Activated T-cell treated with anti-CD3 and anti-CD28 coated beads, Interleukin-2, amount 50 U/mL, for 24 hours (primary cell): ENCODE measurements around the gene MCM10.
A peak's percentile ranks its signal among the peaks of the same experiment; 100 is the strongest.

Source experiments
- DNase-seq: peaks from one replicate; pipeline ENCODE4 v3.0.0-alpha.2; 2020
- H3K27ac Mint-ChIP-seq: 2 replicates; pipeline ENCODE4 v1.8.0; 2020; ENCODE audit warnings: mild to moderate bottlenecking, mixed read lengths
- H3K27me3 Mint-ChIP-seq: 2 replicates; pipeline ENCODE4 v1.8.0; 2020; ENCODE audit warnings: mixed read lengths
- H3K36me3 Mint-ChIP-seq: 2 replicates; pipeline ENCODE4 v1.8.0; 2020; ENCODE audit warnings: low read depth, mixed read lengths
- H3K4me1 Mint-ChIP-seq: 2 replicates; pipeline ENCODE4 v1.8.0; 2020; ENCODE audit warnings: low read depth, mixed read lengths
- H3K4me3 Mint-ChIP-seq: 2 replicates; pipeline ENCODE4 v1.8.0; 2020; ENCODE audit warnings: mild to moderate bottlenecking, moderate library complexity, mixed read lengths
- H3K9me3 Mint-ChIP-seq: 2 replicates; pipeline ENCODE4 v1.8.0; 2020; ENCODE audit warnings: mixed read lengths

Gene MCM10

DNA sequence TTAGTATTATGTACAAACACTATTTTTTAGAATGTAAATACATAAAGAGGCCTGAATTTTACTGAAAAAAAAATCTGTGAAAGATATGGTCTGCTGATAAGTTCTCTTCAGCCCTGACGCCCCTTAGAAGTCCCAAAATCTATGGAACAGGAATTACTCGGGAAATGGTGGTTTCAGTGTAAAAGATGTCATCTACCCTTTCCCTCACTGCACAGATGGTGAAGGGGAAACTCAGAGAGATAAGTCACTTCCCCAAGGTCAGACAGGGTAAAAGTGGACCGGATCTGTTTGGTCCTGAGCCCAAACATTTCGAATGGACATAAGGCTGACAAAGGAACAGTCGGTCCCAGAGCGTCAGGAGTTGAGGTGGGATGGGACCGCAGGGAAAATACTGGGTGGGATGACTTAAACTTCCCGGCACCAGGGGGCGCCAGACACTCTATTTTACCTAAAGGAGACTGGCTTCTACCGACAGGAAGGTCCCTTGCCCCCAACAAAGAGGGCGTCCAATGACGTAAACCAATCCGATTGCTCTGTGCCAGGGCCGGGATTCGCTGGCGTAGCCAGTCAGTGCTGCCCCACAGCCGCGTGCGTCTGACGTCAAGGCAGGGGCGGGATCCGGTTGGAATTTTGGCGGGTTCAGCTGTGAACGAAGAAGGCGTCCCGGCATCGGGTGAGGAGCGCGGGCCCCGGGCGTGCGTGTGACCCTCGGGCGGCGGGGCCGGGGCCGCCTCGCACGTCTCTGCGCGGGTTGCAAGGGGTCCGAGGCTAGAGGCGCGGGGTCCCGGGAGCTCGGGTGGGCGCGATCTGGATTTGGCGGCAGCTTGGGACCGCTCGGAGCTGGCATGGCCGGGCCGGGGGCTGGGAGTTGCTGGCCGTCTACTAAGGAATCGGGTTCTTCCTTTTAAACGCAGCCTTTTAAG lies at the start of gene MCM10:
MCM10 (plus strand) TSS at position 625 of the 923 bp plus-strand sequence. CDS start 2,645 bp downstream, outside the sequence.
- Mint-ChIP-seq H3K27ac (peak within 1 kb of the TSS; percentile 69), H3K9me3 (peaks cover 3% of the 10 kb centered on the region), H3K4me1 (peaks cover 49% of the 10 kb centered on the region), H3K4me3 (peak within 1 kb of the TSS; percentile 85), H3K36me3 (peaks cover 43% of the 10 kb centered on the region), H3K27me3 (no peaks in the 10 kb centered on the region)
- DNase-seq = peak; percentile 97

DNA sequence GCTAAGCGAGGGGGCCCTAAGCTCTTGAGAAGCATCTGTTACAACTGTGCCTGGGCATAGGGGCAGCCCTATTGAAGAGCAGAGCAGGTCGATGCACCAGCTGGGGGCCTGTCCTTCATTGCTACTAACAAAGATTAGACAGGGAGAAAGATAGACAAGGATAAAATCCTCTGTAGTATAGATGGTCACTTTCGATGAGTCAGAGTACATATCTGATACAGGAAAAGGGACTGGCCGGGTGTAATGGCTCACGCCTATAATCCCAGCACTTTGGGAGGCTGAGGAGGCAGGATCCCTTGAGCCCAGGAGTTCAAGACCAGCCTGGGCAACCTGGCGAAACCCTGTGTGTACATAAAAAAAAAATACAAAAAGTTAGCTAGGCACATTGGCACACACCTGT lies 47.8 kb upstream of the MCM10 start:
- Mint-ChIP-seq H3K4me1 (peaks cover 50% of the 10 kb centered on the region), H3K27me3 (no peaks in the 10 kb centered on the region), H3K36me3 (peaks cover 81% of the 10 kb centered on the region), H3K27ac (no peak overlapping the region), H3K9me3 (no peaks in the 10 kb centered on the region), H3K4me3 (no peak overlapping the region)
- DNase-seq = no peak

DNA sequence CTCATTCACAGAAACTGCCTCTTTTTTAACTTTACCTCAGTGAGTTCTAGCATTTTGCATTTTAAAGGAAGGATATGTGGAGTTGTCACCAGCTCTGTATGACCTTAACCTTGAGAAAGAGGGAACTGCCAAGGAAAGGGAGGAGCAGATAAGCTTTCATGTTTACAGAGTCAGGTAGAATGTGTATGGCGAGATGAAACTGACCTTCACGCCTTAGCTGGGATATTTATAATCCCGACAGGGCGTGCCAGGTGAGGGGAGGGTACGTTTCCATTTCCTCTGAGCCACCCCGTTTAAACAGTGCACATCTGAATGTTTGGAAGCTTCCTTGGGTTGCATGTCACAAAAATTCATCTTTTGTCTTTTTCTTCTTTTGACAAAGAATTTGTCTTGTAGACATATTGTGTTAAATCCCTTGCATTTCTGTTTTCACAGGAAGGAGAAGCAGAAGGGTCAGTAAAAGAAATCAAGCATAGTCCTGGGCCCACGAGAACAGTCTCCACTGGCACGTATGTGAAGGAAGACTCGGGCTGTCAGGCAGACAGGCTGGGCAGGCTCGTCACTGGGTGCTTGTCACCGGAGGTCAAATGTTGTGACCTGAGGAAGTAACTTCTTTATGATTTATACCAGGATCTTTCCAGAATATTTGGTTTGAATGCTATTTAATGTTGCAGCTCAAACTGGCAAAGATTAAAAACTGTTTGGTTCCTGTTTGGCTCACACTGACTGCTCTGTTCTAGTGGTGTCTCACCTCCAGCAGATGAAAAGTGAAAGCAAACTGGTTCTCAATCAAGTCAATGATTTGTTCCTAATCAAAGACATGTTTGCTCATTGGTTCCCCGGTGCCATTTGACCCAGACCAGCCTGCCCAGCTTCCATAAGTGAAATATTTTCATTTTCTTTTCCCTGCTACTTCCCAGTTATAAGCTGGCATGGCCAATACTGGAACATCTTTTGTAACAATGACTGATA lies 45.2 kb upstream of the MCM10 start:
- Mint-ChIP-seq H3K9me3 (no peaks in the 10 kb centered on the region), H3K4me1 (peaks cover 33% of the 10 kb centered on the region), H3K36me3 (peaks cover 78% of the 10 kb centered on the region), H3K4me3 (peak overlapping the region; percentile 59), H3K27me3 (no peaks in the 10 kb centered on the region), H3K27ac (peak overlapping the region; percentile 78)
- no peak for DNase-seq

DNA sequence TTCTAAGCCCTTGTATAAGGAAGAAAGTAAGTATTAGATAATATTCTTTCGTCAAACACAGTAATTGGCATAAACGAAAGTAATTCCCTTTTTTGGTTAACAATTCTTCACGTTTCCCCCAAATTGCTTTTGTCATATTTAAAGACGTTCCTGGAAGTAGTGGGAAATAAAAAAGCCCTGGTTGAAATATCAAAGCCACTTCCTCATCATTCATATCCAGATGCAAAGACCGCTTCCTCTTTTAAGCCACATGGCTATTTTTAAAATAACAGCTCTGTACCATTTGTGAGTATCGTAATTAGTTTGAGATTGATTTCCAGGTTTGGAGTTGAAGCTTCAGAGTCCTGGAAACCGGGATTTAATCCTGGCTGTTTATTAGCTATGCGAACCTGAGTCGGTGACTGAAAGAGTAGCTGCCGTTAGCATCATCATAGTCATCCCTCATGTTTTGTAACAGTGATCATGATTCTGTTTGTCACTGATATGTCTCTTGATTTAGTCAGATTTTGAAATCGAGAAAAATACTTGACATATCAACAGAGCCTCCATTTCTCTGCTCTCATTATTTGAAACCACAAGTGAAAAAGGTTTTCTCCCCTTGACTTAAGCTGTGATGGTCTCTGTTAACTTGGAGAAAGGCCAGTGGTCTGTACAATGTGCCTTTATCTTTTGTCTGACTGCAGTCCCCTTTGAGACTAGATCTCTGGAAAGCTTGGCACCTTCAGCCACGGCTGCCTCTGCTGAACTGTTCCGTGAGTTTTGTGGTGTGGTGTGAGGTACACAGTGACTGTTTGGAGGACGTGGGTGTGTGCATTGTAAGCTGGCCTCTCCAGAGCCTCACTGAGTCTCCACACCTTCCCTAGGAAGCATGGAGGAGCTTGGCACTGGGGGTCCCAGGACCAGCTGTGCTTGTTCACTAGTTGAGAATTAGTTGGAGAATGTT lies 43.2 kb upstream of the MCM10 start:
- H3K36me3 Mint-ChIP-seq = peaks cover 84% of the 10 kb centered on the region
- no peak for DNase-seq
- H3K27ac Mint-ChIP-seq = peak overlapping the region; percentile 23
- H3K9me3 Mint-ChIP-seq = no peaks in the 10 kb centered on the region
- H3K4me1 Mint-ChIP-seq = peaks cover 26% of the 10 kb centered on the region
- no peak overlapping the region for H3K4me3 Mint-ChIP-seq
- no peaks in the 10 kb centered on the region for H3K27me3 Mint-ChIP-seq

DNA sequence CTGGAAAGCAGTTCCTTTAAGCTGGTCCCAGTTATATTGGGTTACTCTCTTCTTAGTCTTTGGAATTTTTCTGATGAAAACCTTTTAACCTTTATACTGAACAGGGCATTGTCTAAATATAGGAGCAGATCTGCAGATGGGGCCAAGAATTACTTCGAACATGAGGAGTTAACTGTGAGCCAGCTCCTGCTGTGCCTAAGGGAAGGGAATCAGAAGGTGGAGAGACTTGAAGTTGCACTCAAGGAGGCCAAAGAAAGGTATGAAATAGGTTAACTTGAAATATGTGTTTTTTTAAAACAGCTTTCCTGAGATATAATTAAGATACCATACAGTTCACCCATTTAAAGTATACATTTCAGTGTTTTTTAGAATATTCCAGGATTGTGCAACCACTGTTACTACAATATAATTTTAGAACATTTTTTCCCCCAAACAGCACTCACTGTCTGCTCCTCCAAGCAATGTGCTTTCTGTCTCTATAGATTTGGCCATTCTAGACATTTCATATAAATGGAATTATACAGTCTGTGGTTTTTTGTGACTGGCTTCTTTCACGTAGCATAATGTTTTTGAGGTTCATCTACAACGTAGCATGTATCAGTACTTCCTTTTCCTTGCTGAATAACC lies 42.5 kb upstream of the MCM10 start:
- Mint-ChIP-seq H3K36me3 (peaks cover 84% of the 10 kb centered on the region), H3K27me3 (no peaks in the 10 kb centered on the region), H3K9me3 (no peaks in the 10 kb centered on the region), H3K4me1 (peaks cover 26% of the 10 kb centered on the region), H3K27ac (peak overlapping the region; percentile 23), H3K4me3 (no peak overlapping the region)
- DNase-seq = no peak

DNA sequence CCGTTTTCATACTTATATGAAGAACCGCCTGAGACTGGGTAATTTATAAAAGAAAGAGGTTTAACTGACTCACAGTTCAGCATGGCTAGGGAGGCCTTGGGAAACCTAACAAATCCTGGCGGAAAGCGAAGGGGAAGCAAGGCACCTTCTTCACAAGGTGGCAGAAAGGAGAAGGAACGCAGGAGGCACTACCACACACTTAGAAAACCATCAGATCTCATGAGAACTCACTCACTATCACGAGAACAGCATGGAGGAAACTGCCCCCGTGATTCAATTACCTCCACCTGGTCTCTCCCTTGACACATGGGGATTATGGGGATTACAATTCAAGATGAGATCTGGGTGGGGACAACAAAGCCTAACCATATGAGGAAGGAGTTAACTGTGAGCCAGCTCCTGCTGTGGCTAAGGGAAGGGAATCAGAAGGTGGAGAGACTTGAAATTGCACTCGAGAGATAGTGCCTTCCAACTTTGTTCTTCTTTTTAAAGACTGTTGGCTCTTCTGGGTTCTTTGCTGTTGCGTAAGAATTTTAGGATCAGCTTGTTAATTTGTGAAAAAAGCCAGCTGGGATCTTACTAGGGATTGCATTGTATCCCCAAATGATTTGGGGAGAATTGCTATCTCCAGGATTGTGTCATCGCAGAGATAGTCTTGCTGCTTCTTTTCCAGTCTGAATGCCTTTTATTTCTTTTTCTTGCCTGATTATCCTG lies 40.4 kb upstream of the MCM10 start:
- Mint-ChIP-seq H3K27me3 (no peaks in the 10 kb centered on the region), H3K9me3 (no peaks in the 10 kb centered on the region), H3K4me1 (peaks cover 22% of the 10 kb centered on the region), H3K4me3 (no peak overlapping the region), H3K27ac (peak overlapping the region; percentile 41), H3K36me3 (peaks cover 93% of the 10 kb centered on the region)
- no peak for DNase-seq

DNA sequence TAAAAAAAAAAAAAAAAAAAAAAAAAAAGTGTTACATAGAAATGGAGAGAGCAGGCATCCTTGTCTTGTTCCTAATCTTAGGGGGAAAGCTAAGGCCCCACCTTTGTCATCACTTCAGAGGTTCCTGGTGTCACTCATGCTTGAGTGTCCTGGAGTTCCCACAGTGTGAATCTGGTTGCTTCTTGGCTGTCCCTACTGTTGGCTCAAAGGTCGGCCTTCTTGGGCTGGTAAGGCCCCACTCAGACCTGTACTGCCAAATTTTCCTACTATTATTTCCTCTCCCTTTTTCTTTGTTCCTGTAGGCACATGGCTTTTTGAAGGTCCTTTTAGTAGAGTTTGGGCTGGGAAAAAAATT lies 39.9 kb upstream of the MCM10 start:
- H3K9me3 Mint-ChIP-seq = no peaks in the 10 kb centered on the region
- peaks cover 17% of the 10 kb centered on the region for H3K4me1 Mint-ChIP-seq
- no peak for DNase-seq
- H3K36me3 Mint-ChIP-seq = peaks cover 91% of the 10 kb centered on the region
- H3K27ac Mint-ChIP-seq = no peak overlapping the region
- no peak overlapping the region for H3K4me3 Mint-ChIP-seq
- no peaks in the 10 kb centered on the region for H3K27me3 Mint-ChIP-seq

DNA sequence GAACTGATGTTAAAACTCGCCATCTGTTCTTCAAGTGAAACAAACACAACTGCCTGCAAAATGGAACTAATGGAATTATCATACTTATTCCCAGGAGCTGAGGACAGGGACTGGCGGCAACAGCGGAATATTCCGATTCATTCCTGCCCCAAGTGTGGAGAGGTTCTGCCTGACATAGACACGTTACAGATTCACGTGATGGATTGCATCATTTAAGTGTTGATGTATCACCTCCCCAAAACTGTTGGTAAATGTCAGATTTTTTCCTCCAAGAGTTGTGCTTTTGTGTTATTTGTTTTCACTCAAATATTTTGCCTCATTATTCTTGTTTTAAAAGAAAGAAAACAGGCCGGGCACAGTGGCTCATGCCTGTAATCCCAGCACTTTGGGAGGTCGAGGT lies 24.7 kb upstream of the MCM10 start:
- peaks cover 93% of the 10 kb centered on the region for H3K36me3 Mint-ChIP-seq

DNA sequence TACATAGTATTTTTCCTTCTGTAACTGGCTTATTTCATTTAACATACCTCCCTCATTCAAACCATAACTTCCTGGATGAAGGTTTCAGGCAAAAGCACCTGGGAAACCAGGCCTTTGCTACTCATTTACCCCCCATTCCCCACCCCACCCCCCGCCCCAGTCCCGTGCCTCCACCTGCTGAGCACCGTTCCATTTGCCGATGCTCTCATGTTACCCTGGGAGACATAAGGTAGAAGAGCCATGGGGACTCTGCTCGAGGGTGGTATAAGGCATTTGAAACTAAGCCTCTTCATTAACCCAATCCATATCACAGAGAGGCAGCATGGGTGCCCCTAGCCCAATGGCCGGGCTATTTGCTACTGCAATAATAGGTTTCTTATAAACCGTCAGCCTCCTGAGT lies 22.2 kb upstream of the MCM10 start:
- peaks cover under 1% of the 10 kb centered on the region for H3K9me3 Mint-ChIP-seq
- peaks cover 90% of the 10 kb centered on the region for H3K36me3 Mint-ChIP-seq
- DNase-seq = no peak
- H3K27me3 Mint-ChIP-seq = no peaks in the 10 kb centered on the region
- no peak overlapping the region for H3K4me3 Mint-ChIP-seq
- no peak overlapping the region for H3K27ac Mint-ChIP-seq
- no peaks in the 10 kb centered on the region for H3K4me1 Mint-ChIP-seq

More for the DNA sequence above, 24.7 kb upstream of the MCM10 start:
- Mint-ChIP-seq H3K9me3 (no peaks in the 10 kb centered on the region), H3K27ac (no peak overlapping the region), H3K4me3 (no peak overlapping the region), H3K4me1 (no peaks in the 10 kb centered on the region), H3K27me3 (no peaks in the 10 kb centered on the region)
- DNase-seq = no peak

DNA sequence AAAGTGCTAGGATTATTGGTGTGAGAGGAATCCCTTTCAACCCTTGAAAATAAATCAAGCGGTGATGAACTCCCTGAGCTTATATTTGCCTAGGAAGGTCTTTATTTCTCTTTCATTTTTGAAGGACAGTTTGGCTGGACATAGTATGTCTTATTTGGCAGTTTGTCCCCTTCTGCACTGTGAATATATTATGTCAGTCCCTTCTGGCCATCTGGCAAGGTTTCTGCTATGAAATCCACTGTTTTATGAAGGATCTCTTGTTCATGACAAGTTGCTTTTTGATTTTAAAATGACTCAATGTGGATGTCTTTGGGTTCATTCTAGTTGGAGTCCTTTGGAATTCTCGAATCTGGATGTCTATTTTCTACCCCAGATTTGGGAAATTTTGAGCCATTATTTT lies 21.7 kb upstream of the MCM10 start:
- Mint-ChIP-seq H3K27me3 (no peaks in the 10 kb centered on the region), H3K4me1 (no peaks in the 10 kb centered on the region), H3K9me3 (peaks cover 6% of the 10 kb centered on the region), H3K4me3 (no peak overlapping the region), H3K27ac (no peak overlapping the region), H3K36me3 (peaks cover 91% of the 10 kb centered on the region)
- DNase-seq = no peak

DNA sequence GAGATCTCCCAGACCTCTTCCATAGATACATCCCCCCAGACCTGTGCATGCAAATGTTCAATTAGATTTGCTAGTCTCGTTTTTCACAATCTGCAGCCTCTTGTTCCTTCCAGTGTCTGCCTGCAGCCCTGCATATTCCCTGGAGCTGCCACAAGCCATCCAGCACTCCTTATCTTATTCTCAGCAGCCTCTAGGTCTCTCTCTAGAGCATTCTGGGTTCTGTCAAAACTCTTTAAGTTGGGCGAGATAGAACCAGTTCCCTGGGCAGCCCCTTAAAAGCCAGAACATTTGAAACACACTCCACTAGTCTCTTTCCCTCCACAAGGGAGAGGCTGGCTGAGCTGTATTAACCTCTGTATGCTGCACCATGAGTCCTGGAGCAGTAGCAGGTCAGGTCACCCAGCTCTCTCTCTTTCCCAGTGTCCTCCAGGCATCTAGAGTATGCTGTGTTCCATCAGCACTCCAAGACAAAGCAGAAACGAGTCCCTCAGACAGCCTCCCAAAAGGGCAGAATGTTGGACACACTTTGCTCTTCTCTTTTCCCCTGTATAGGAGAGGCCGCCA lies 20.6 kb upstream of the MCM10 start:
- no peaks in the 10 kb centered on the region for H3K4me1 Mint-ChIP-seq
- peaks cover 86% of the 10 kb centered on the region for H3K36me3 Mint-ChIP-seq
- no peak overlapping the region for H3K4me3 Mint-ChIP-seq
- no peak for DNase-seq
- H3K27ac Mint-ChIP-seq = no peak overlapping the region
- peaks cover 12% of the 10 kb centered on the region for H3K9me3 Mint-ChIP-seq
- H3K27me3 Mint-ChIP-seq = no peaks in the 10 kb centered on the region

DNA sequence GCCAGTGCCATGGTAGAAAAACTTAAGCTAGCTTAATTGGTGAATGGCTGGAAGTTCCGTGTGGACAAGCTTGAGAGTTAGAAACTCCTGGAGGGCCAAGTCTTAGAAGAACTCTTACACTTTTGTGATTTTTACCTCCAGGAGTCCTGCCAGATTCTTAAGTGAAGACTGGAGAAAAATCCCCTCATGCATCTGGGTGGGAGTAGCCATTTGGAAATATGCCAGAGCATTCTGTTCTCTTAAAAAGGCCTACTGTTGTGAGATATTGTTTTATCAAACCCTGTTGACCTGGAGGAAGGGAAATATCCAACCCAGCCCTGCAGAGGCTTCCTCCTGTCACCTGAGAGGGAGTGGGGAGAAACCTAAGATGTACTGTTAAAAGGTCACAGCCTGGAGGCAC lies 17.6 kb upstream of the MCM10 start:
- H3K27me3 Mint-ChIP-seq = no peaks in the 10 kb centered on the region
- no peak overlapping the region for H3K4me3 Mint-ChIP-seq
- H3K4me1 Mint-ChIP-seq = no peaks in the 10 kb centered on the region
- no peak for DNase-seq
- peaks cover 63% of the 10 kb centered on the region for H3K36me3 Mint-ChIP-seq
- no peak overlapping the region for H3K27ac Mint-ChIP-seq
- peaks cover 24% of the 10 kb centered on the region for H3K9me3 Mint-ChIP-seq

DNA sequence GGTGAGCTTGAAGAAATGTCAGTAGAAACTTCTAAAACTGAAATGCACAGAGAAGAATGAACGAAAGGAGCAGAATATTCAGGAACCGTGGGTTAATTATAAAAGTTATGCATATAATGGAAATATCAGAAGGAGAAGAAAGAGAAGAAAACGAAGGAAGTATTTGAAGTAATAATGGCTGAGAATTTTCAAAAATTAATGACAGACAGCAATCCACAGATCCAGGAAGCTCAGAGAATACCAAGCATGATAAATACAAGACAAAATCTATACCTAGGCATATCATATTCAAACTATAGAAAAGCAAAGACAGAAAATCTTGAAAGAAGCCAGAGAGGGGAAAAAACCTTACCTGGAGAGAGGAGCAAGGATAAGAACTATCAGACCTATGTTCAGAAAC lies 16.5 kb upstream of the MCM10 start:
- no peak for DNase-seq
- Mint-ChIP-seq H3K27me3 (no peaks in the 10 kb centered on the region), H3K36me3 (peaks cover 54% of the 10 kb centered on the region), H3K9me3 (peaks cover 29% of the 10 kb centered on the region), H3K4me3 (no peak overlapping the region), H3K27ac (no peak overlapping the region), H3K4me1 (no peaks in the 10 kb centered on the region)
